ENCODE data around the gene HNRNPH3. TPM values are rescaled to one million over a fixed set of nuclear protein-coding genes. Genes with fewer than 3 reads are reported as not detected.

HNRNPH3 gene
- total RNA-seq, 3 donors from 2014 or later (not counting 1 experiment from before 2014, with no cell fraction given), result 132 to 162 (median 142) TPM

- no peaks in the 10 kb centered on the region for H3K27me3 ChIP-seq (ENCODE audit: control insufficient read depth, insufficient read depth, low read length)
- no peaks in the 10 kb centered on the region for H3K9me3 ChIP-seq (ENCODE audit: control insufficient read depth, insufficient read depth, low read length)
- H3K4me3 ChIP-seq (ENCODE audit: low read length), result no peak overlapping the region
- TF ChIP-seq CTCF (IDR thresholded peaks at IDR 0.05), result no peak
- Mint-ChIP-seq H3K4me3 (no peak overlapping the region), H3K9me3 (peaks cover 0 to 2% of the 10 kb centered on the region in 2 donors), H3K27ac (no peak overlapping the region), H3K27me3 (ENCODE audit: low read depth in 2 of 2) (no peaks in the 10 kb centered on the region), H3K36me3 (peaks cover 16% of the 10 kb centered on the region), H3K4me1 (no peaks in the 10 kb centered on the region)
- WGBS (ENCODE audit: insufficient coverage), result 96% methylated on average over 4 of the region's 5 CpGs
- H3K27ac ChIP-seq (ENCODE audit: low read length), result no peak overlapping the region
- H3K36me3 ChIP-seq (ENCODE audit: control insufficient read depth, insufficient read depth, low read length), result peaks cover 23% of the 10 kb centered on the region
- H3K4me1 ChIP-seq (ENCODE audit: control insufficient read depth, insufficient read depth, low read length), result no peaks in the 10 kb centered on the region
- DNase-seq (no peak), ATAC-seq (no peak)
- intact Hi-C loops (cut with micrococcal nuclease), result no loop called here
Observed at GRCh38 chr10:68366600-68366999, 34.7 kb downstream of the HNRNPH3 start.

- no peaks in the 10 kb centered on the region for H3K27me3 ChIP-seq (ENCODE audit: control insufficient read depth, insufficient read depth, low read length)
- Mint-ChIP-seq H3K36me3 (peaks cover 16% of the 10 kb centered on the region), H3K27ac (no peak overlapping the region), H3K4me3 (no peak overlapping the region), H3K9me3 (peaks cover 0 to 5% of the 10 kb centered on the region in 2 donors), H3K27me3 (ENCODE audit: low read depth in 2 of 2) (no peaks in the 10 kb centered on the region), H3K4me1 (no peaks in the 10 kb centered on the region)
- no peak overlapping the region for H3K4me3 ChIP-seq (ENCODE audit: low read length)
- peaks cover 23% of the 10 kb centered on the region for H3K36me3 ChIP-seq (ENCODE audit: control insufficient read depth, insufficient read depth, low read length)
- no peak overlapping the region for H3K27ac ChIP-seq (ENCODE audit: low read length)
- no peaks in the 10 kb centered on the region for H3K4me1 ChIP-seq (ENCODE audit: control insufficient read depth, insufficient read depth, low read length)
- no peak for ATAC-seq
- no peak for DNase-seq
- intact Hi-C loops (cut with micrococcal nuclease), result no loop called here
- TF ChIP-seq CTCF (IDR thresholded peaks at IDR 0.05), result no peak
- 100% methylated on average over 2 of the region's 2 CpGs for WGBS (ENCODE audit: insufficient coverage)
- H3K9me3 ChIP-seq (ENCODE audit: control insufficient read depth, insufficient read depth, low read length), result peaks cover 4% of the 10 kb centered on the region
Observed at GRCh38 chr10:68367121-68367520, 35.3 kb downstream of the HNRNPH3 start.

GRCh38 chr10:68371604-68372003 is 39.7 kb downstream of the HNRNPH3 start:
- Mint-ChIP-seq H3K9me3 (peaks cover 0 to 9% of the 10 kb centered on the region in 2 donors), H3K27ac (no peak overlapping the region), H3K36me3 (peaks cover 43% of the 10 kb centered on the region), H3K4me3 (no peak overlapping the region), H3K4me1 (no peaks in the 10 kb centered on the region), H3K27me3 (ENCODE audit: low read depth in 2 of 2) (no peaks in the 10 kb centered on the region)
- intact Hi-C loops (cut with micrococcal nuclease), result no loop called here
- H3K27me3 ChIP-seq (ENCODE audit: control insufficient read depth, insufficient read depth, low read length), result no peaks in the 10 kb centered on the region
- H3K9me3 ChIP-seq (ENCODE audit: control insufficient read depth, insufficient read depth, low read length), result peaks cover 12% of the 10 kb centered on the region
- ATAC-seq (no peak), DNase-seq (no peak)
- 100% methylated on average over 1 of the region's 1 CpG for WGBS (ENCODE audit: insufficient coverage)
- H3K27ac ChIP-seq (ENCODE audit: low read length), result no peak overlapping the region
- H3K4me1 ChIP-seq (ENCODE audit: control insufficient read depth, insufficient read depth, low read length), result no peaks in the 10 kb centered on the region
- TF ChIP-seq CTCF (IDR thresholded peaks at IDR 0.05), result no peak
- no peak overlapping the region for H3K4me3 ChIP-seq (ENCODE audit: low read length)
- H3K36me3 ChIP-seq (ENCODE audit: control insufficient read depth, insufficient read depth, low read length), result peaks cover 19% of the 10 kb centered on the region

- Histone ChIP-seq H3K27me3 (ENCODE audit: control insufficient read depth, insufficient read depth, low read length) (no peaks in the 10 kb centered on the region), H3K36me3 (ENCODE audit: control insufficient read depth, insufficient read depth, low read length) (peaks cover 36% of the 10 kb centered on the region), H3K4me3 (ENCODE audit: low read length) (no peak overlapping the region), H3K4me1 (ENCODE audit: control insufficient read depth, insufficient read depth, low read length) (no peaks in the 10 kb centered on the region), H3K27ac (ENCODE audit: low read length) (no peak overlapping the region), H3K9me3 (ENCODE audit: control insufficient read depth, insufficient read depth, low read length) (no peaks in the 10 kb centered on the region)
- DNase-seq (no peak), ATAC-seq (no peak)
- intact Hi-C loops (cut with micrococcal nuclease), result no loop called here
- H3K36me3 Mint-ChIP-seq, result peaks cover 4% of the 10 kb centered on the region
- no peak for TF ChIP-seq CTCF (IDR thresholded peaks at IDR 0.05)
- no peaks in the 10 kb centered on the region for H3K27me3 Mint-ChIP-seq (ENCODE audit: low read depth in 2 of 2)
- H3K9me3 Mint-ChIP-seq, result no peaks in the 10 kb centered on the region
- no peak overlapping the region for H3K27ac Mint-ChIP-seq
- no peak overlapping the region for H3K4me3 Mint-ChIP-seq
- no peaks in the 10 kb centered on the region for H3K4me1 Mint-ChIP-seq
- no CpG with 5 or more reads among the region's 2 CpGs for WGBS (ENCODE audit: insufficient coverage)
Observed at GRCh38 chr10:68385740-68386139, 53.9 kb downstream of the HNRNPH3 start.

Measured in natural killer cell (primary cell).